GF-D8 (cell line): Measurements from ENCODE around the gene CTRL.

Experiments used
- DNase-seq: peaks from one replicate; lab custom pipeline; 2025; lab: John Stamatoyannopoulos, UW

The CTRL gene

DNA sequence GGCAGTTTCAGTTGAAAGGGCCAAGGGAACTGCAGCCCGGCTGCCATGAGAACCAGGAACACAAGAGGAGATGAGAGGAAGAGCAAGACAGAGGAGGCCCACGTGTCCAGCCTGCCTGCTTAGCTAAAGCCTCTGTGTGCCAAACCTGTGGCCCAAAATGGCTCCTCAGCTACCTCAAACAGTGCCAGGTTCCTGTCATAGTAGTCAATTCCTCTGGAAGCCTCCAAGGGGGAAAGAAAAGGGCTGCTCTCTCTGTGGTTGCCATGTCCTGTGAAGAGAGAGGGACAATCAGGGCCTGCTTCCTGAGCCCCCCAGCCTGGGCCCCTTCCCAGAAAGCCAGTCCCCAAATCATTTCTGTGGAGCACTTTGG, 31.6 kb upstream of the CTRL start:
- DNase-seq = no peak

DNA sequence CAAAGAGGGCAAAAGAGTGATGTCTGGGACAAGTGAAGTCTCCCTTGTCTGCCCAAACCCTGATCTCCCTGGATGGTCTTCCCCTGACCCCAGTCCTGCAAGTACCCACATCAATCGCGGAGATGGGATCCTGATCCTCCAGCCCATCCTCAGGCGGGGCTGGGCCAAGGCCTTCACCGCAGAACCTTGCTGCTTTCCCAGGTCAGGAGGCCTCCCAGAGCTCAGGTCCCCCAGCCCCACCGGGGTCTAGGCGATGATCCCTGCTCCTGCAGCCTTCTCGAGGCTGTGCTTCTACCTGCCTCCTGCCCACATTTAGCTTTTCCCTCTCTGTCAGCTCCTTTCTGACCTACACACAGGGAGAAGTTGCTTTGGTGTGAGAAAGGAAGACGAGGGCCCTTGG, 30.5 kb upstream of the CTRL start:
- DNase-seq = no peak

DNA sequence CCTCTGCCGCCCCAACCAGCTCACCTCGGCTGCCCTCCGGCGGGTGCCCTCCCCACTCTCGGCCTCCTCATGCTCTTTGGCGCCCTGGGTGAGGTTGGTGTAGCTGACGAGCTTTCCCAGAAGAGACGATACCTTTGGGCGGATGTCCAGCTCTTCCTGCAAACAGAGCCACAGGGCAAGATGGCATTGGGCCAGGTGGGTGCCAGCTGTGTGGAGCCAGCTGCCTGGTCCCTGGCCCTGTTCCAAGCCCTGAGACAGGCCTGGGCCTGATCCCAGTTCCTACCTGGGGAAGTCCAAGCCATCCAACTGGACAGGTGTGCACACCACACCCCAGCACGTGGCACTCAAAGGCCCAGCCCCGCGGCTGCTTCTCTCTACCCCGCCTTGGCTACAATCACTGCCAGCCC, 29.9 kb upstream of the CTRL start:
- DNase-seq = no peak

GRCh38 chr16:67959536-67960329, 28.1 kb upstream of the CTRL start:
- no peak for DNase-seq

- no peak for DNase-seq
Measured at GRCh38 chr16:67957622-67958021, 26.0 kb upstream of the CTRL start.

GRCh38 chr16:67954421-67955196, 22.9 kb upstream of the CTRL start:
- DNase-seq = no peak

GRCh38 chr16:67953641-67954375, 22.1 kb upstream of the CTRL start:
- no peak for DNase-seq

DNA sequence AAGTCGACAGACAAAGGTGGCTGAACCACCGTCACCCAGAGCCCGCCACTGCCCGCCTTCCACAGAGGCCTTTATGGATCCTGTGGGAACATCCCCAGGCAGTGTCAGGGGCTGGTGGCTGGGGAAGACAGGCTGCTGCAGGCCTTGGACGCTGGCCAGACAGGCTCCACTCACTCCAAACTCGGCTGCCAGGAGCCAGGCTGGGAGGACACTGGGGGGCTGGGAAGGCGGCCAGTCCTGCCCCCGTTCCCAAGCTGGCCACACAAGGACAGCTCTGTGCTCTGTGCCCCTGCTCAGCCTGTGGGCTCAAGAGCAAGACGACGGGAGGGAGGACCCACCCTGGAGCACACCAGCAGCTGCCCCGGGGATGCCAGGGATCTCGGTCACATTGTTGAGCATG, 19.8 kb upstream of the CTRL start:
- DNase-seq = no peak

DNA sequence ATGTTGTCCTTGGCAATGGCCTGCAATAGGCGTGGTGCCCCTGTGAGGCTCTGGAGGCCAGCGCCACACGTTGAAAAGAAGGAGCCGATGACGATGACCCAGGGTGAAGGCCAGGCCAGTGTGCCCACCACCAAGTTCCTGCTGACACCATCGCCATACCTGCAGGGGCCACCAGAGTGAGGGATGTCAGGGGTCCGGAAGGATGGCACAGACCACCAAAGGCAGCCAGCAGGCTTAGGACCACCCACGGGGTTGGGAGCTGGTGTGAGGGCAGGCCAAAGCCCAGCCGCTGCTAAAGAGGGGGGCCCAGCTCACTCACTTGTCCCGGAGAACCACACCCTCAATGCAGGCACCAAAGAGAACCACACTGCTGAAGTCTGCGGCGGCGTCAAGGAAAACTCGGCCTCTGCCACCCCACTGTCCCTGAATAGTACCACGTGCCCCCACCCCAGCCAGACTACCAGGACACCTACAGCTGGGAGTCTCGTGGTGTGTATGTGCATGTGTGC, 18.7 kb upstream of the CTRL start:
- no peak for DNase-seq

GRCh38 chr16:67949645-67950044, 18.0 kb upstream of the CTRL start:
- no peak for DNase-seq

- DNase-seq = no peak
Measured at GRCh38 chr16:67948015-67948414, 16.4 kb upstream of the CTRL start.

GRCh38 chr16:67946966-67947558, 15.4 kb upstream of the CTRL start:
- no peak for DNase-seq

GRCh38 chr16:67946128-67946569, 14.5 kb upstream of the CTRL start:
- no peak for DNase-seq

GRCh38 chr16:67945392-67945933, 13.8 kb upstream of the CTRL start:
- DNase-seq = no peak

GRCh38 chr16:67944690-67945391, 13.2 kb upstream of the CTRL start:
- no peak for DNase-seq

DNA sequence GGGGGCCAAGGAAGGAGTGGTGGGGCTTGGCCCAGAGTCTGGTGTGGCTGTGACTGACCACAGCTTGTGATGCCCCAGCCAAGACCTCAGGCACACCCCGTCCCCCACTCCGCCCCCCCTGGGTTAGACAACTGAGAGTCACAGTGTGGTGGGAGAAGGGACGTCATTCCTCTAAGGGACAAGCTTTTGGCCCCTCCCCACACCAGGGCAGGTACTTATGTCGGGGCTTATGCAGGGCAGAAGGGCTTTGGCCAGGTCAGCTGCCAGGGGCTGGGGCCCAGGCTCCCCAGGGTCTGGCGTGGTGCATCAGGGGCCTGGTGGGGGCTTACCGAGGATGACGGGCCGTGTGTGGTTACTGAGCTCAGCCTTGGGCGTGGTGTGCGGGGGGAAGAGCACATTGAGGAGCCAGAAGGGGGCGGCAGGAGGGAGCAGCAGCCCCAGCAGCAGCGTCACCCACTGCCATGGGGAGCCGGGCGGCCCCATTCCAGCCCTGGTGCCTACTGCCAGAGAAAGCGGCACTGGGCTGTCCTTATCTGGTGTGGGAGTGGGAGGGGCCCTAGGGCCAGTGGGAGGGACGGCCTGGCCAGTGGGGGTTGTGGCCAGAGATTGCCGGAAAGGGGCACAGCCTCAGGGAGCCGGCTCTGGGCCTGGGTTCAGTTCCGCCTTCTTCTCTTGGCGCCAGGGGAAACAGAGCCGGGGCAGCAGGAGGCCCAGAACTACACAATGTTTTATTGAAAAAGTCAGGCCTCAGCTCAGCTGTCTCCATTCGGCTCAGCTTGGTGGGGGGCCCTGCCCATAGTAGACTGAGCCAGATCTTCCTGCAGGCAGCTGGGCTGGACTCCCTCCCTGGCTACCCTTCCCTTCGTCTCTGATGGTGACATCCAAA, 12.2 kb upstream of the CTRL start, which contains the start of gene LCAT:
TSS of gene LCAT (minus strand) at position 502 of the 886 bp plus-strand sequence. CDS start at position 483, 19 bp downstream.
- no peak for DNase-seq

DNA sequence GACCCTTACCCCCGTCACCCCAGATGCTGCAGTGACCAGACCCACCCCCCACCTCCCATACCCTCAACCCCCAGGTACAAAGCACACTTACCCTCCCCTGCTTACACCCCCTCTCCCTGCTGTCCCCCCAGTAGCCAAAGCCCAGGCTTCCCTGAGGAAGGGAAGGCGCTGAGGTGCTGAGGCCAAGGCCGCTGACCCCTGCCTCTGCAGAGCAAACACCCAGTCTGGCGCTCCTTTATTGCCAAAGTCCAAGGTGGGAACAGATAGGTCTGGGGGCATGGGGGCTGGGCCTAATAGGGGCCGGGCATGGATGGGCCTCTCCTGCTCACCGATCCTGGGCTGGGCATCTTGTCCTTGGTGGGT, 11.6 kb upstream of the CTRL start:
- no peak for DNase-seq

DNA sequence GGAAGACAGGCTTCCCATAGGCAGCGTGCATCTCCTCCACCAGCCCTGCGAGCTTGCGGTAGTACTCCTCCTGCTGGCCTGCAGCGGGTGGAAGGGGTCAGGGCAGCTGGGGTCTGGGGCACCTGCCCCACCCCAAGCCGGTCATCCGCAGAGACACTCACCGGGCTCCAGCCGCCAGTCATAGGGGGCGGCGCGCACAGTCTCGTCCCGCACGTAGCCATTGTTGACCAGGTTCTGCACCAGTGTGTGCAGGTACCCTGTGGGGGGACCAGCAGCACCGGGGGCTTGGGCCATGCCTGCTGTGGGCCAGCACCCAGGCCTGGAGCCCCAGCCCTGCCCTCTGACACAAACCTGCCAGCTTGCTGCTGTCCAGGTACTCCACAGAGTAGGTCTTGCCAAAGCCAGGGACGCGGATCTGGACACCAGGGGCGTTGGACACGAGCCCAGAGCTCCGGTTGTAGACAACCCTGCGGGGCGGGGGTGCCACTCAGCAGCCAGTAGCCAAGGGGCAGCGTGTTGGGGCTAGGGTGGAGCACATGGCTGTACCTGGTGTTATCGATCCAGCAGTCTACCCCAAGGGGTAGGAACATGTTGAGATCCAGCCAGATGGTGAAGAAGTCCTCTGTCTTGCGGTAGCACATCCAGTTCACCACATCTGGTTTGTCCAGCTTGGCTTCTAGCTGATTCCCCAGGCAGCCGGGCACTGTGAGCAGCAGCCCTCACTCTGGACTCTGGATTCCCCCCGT, 11.0 kb upstream of the CTRL start:
- no peak for DNase-seq

DNA sequence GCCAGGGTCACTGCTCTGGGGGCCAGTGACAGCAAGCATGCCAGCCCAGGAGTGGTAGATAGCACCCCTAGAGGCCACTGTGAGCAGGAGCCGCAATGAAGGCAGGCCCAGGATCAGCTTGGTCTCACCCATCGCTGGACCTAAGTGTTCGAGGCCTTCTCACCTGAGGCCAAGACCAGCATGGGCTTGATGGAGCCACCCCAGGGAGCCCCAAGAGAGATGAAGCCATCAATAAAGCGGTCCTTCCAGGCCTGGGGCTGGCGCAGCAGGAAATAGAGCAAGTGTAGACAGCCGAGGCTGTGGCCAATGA, 10.5 kb upstream of the CTRL start:
- DNase-seq = no peak
